ENCODE measurements around the gene TGFB1I1.
"Not testable (repeated sequence)": the region's sequence is repeated elsewhere in the genome, so short reads cannot be mapped to it uniquely, and the experiment has no call there.

TGFB1I1 gene

GRCh38 chr16:31471875-31472708, at the start of gene TGFB1I1:
TGFB1I1 (plus strand) TSS chr16:31472152; CDS start chr16:31472189, 37 bp downstream.
- DNase-seq (ENCODE audit: low read depth in 2 of 2), result no peak

GRCh38 chr16:31423241-31423640, 48.7 kb upstream of the TGFB1I1 start:
- no peak for DNase-seq (ENCODE audit: low read depth in 2 of 2)

DNA sequence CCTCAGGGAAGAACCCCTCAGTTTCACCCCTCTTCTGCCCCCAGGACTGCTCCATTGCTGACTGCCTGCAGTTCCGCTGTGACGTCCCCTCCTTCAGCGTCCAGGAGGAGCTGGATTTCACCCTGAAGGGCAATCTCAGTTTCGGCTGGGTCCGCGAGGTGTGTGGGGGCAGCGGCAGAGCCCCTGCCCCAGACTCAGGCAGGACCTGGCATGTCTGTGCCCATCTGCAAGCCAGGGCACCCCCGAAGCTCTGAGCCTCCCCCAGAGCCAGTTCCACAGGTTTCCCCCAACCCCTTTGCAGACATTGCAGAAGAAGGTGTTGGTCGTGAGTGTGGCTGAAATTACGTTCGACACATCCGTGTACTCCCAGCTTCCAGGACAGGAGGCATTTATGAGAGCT, 48.2 kb upstream of the TGFB1I1 start:
- no peak for DNase-seq (ENCODE audit: low read depth in 2 of 2)

DNA sequence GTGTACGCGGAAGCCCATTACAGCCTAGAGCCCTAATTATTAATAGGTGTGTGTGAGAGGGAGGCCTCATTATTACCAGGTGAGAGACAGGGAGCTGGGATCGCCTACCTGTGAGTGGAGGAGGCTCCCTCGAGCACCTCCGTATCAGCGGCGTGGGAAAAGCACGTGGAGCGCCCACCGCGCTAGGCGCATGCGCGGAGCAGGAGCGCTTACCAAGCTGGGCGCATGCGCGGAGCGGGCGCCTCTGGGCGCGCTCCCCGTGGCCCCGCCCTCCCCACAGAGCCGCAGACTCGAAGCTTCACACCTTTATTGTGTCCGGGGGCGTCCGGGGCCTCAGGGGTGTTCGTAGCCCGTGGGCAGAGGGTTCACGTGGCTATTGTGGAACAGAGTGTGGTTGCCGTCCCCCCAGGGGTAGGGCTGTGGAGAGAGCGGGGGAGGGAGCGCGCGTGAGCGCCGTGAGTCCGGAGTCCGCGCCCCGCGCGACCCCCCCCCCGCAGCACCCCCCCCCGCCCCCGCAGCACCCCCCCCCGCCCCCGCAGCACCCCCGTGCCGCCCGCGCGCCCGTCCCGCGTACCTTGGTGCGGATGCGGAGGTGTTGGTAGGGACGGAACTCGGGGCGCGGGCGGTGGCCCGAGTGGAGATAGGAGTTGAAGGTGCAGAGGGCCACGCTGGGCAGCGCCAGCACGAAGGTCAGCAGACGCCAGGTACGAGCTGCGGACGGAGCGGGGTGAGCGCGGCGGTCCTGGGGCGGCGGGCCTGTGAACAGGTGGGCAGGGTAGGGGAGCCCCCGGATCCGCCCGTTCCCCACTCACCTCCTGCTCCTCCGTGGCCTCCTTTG, 44.3 kb upstream of the TGFB1I1 start:
- peak; percentile 64 to 66 for DNase-seq (ENCODE audit: low read depth in 2 of 2)

DNA sequence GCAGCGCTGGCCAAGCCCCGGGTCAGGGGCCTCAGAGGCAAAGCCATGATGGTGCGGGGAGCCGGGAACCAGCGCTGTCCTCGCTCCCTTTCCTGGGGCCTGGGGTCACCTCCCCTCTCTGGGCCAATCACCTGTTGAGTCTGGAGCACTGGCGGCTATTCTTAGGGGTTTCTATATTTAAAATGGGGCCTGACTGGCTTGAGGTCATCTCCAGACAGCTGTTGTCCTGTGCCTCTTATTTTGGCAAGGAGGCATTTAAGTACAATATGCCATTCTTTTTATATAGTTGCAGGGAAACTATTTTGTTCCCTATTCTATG, 43.7 kb upstream of the TGFB1I1 start, which contains the start of gene COX6A2:
Gene COX6A2, minus strand, starts transcription at position 82 of the 319 bp plus-strand sequence. Its CDS starts 35 bp downstream, at position 47.
- no peak for DNase-seq (ENCODE audit: low read depth in 2 of 2)

- DNase-seq (ENCODE audit: low read depth in 2 of 2), result no peak
Observed at GRCh38 chr16:31428638-31429247, 43.2 kb upstream of the TGFB1I1 start.

DNA sequence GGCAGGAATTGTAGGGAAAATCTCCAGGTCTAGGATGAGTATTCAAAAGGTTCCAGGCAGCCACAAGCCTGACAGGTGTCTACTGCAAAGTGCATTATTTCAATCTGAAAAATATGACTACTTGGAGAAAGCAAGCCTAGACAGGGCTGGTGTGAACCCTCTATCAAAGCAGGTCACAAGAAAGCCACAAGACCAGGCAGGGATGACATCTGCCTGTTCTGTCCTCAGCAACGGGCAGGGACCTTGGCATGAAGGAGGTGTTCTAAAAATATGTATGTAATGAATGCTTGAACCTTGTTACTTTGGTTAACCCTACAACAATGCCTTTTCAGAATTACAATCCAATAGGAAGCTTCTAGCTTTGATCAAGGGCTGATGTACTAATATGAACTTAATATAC, 42.6 kb upstream of the TGFB1I1 start:
- no peak for DNase-seq (ENCODE audit: low read depth in 2 of 2)

GRCh38 chr16:31429796-31430195, 42.2 kb upstream of the TGFB1I1 start:
- DNase-seq (ENCODE audit: low read depth in 2 of 2), result no peak

GRCh38 chr16:31430380-31431052, 41.4 kb upstream of the TGFB1I1 start:
- no peak for DNase-seq (ENCODE audit: low read depth in 2 of 2)

GRCh38 chr16:31435341-31436220, 36.4 kb upstream of the TGFB1I1 start:
- no peak for DNase-seq (ENCODE audit: low read depth in 2 of 2)

- no peak for DNase-seq (ENCODE audit: low read depth in 2 of 2)
Observed at GRCh38 chr16:31436221-31437045, 35.5 kb upstream of the TGFB1I1 start.

GRCh38 chr16:31438414-31438813, 33.5 kb upstream of the TGFB1I1 start:
- no peak for DNase-seq (ENCODE audit: low read depth in 2 of 2)

GRCh38 chr16:31439023-31439422, 32.9 kb upstream of the TGFB1I1 start:
- DNase-seq (ENCODE audit: low read depth in 2 of 2), result not testable (repeated sequence)

DNA sequence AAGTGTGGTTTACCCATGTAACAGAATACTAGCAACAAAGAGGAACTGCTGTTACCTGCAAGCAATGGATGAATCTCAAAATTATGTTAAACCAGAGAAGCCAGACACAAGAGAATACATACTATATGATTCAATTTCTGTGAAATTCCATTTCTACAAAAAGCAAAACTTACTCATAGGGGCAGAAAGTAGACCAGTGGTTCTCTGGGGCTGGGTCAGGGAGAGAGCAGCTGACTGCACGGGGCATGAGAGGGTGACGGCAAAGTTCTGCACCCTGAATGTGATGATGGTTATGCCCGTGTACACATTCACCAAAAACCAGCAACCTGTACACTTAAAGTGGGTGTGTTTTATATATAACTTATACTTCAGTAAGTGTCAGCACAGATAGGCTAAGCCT, 32.4 kb upstream of the TGFB1I1 start:
- DNase-seq (ENCODE audit: low read depth in 2 of 2), result no peak

DNA sequence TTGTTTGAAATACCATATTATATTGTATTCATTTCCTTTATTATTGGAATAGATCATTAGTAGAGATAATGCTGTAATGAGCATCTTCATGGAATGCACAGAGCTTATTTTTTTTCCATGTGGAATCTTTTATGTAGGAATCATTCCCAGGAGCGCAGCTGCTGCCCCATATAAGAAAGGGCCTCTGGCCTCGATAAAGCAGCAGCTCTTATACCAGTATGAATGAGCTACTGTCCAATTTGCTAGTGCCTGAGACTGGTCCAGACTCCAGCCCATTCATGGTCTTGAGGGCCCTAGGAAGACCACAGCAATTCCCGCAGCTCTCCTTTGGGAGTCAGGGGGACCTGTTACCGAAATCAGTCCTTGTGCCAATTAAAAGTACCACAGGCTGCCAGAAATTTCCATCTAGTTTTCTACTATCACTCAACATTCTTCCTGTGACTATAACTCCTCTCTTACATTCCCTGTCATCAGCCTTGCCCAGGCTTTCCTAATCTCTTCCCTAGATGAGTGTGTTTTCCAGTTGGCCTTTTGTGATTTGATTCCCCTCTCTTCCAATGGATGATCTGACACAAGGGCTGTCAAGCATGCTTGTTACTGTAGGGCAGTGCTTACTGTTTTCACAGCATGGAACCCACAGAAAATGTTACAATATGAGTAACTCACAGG, 31.3 kb upstream of the TGFB1I1 start:
- no peak for DNase-seq (ENCODE audit: low read depth in 2 of 2)

DNA sequence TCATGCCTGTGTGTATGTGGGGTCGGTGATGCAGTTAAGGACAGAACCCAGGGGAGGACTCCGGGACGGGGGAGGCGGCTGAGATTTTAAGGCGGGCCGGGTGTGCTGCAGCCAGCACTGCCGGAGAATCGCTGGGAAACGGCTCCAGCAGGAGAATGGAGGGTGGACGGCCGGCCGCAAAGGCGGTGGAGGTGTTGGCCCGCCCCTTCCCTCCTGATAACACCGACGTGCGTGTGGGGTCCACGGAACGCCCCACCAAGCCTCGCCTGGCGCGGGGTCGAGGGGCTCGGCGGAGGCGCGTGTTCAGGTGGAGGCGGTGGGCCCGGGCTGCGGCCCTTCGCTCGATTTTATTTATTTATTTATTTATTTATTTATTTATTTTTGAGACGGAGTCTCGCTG, 30.0 kb upstream of the TGFB1I1 start:
- no peak for DNase-seq (ENCODE audit: low read depth in 2 of 2)

DNA sequence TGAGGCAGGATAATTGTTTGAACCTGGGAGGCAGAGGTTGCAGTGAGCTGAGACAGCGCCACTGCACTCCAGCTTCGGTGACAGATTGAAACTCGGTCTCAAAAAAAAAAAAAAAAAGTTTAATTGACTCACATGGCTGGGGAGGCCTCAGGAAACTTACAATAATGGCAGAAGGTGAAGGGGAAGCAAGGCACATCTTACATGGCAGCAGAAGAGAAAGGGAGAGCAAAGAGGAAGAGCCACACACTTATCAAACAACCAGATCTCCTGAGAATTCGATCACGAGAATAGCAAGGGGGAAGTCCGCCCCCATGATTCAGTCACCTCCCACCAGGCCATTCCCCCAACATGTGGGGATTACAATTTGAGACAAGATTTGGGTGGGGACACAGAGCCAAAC, 26.0 kb upstream of the TGFB1I1 start:
- not testable (repeated sequence) for DNase-seq (ENCODE audit: low read depth in 2 of 2)

DNA sequence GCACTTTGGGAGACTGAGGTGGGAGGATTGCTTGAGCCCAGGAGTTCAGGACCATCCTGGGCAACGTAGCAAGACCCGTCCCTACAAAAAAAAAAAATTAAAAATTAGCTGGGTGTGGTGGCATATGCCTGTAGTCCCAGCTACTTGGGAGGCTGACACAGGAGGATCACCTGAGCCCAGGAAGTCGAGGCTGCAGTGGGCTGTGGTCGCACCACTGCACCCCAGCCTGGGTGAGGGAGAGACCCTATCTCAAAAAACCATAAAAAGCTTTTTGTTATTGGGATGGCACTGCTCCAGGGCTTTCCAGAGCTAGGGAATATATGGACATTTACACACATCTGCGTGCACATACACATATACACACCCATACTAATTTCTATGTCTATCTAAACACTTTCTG, 20.8 kb upstream of the TGFB1I1 start:
- DNase-seq (ENCODE audit: low read depth in 2 of 2), result no peak

DNA sequence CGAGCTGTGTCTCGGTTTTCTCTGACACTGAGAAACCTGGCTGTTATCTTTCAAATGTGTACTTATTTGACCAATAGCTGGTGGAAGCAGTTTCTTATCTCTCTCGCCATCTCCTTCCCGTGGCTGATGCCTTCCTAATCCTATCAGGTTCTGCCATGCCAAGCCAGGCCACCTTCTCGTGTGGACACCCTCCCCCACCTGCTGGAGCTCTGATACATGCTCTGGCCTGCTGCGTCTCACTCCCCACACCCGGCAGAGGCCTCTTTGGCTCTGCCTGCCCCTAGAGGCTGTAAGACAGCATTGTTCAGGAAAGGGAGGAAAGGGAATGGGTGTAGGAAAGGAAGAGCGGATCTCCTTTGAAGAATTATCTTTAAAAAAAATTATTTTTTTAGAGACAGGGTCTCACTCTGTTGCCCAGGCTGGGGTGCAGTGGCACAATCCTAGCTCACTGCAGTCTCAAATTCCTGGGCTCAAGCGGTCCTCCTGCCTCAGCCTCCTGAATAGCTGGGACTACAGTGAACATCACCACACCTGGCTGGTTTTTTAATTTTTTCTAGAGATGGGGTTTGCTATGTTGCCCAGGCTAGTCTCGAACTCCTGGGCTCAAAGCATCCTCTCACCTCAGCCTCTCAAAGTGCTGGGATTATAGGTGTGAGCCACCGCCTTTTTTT, 20.1 kb upstream of the TGFB1I1 start:
- DNase-seq (ENCODE audit: low read depth in 2 of 2), result no peak
